ENCODE measurements around the gene MS4A4A.

GRCh38 chr11:60326955-60327354 lies 46.5 kb downstream of the MS4A4A start, which contains the start of gene MS4A6E:
- no peak for TF ChIP-seq RFX5 (IDR thresholded peaks at IDR 0.05; ENCODE audit: borderline replicate concordance, low read depth, low read length)
- TF ChIP-seq RBBP5 (IDR thresholded peaks at IDR 0.05; ENCODE audit: borderline replicate concordance, low read depth, low read length): no peak
- no peak for TF ChIP-seq RAD21 (IDR thresholded peaks at IDR 0.05 in 1 of 2, conservative IDR thresholded peaks at IDR 0.05 in 1 of 2; ENCODE audit: low read depth in 2 of 2, low read length in 2 of 2)
- no peak for TF ChIP-seq POU5F1 (IDR thresholded peaks at IDR 0.05; ENCODE audit: low read depth, low read length)
- no peak for TF ChIP-seq EZH2 (IDR thresholded peaks at IDR 0.05; ENCODE audit: low read depth, low read length, severe bottlenecking)
- TF ChIP-seq POLR2A (IDR thresholded peaks at IDR 0.05; ENCODE audit: control extremely low read depth in 1 of 2, low read depth in 2 of 2, low read length in 2 of 2): no peak
- TF ChIP-seq ZNF274 (IDR thresholded peaks at IDR 0.05; ENCODE audit: borderline replicate concordance, extremely low read depth, low read length): no peak
- no peak for TF ChIP-seq CTCF (IDR thresholded peaks at IDR 0.05; ENCODE audit: control extremely low read depth in 1 of 3, insufficient read depth in 1 of 3, low read depth in 1 of 3, low read length in 3 of 3)
- TF ChIP-seq SUZ12 (IDR thresholded peaks at IDR 0.05; ENCODE audit: low read length): no peak
- TF ChIP-seq, protein P1, sequence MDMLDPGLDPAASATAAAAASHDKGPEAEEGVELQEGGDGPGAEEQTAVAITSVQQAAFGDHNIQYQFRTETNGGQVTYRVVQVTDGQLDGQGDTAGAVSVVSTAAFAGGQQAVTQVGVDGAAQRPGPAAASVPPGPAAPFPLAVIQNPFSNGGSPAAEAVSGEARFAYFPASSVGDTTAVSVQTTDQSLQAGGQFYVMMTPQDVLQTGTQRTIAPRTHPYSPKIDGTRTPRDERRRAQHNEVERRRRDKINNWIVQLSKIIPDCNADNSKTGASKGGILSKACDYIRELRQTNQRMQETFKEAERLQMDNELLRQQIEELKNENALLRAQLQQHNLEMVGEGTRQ (IDR thresholded peaks at IDR 0.05; ENCODE audit: low read length): no peak
- TF ChIP-seq MAFK (IDR thresholded peaks at IDR 0.05; ENCODE audit: low read depth, low read length): no peak
- no peak for TF ChIP-seq TAF1 (IDR thresholded peaks at IDR 0.05; ENCODE audit: low read depth, low read length)
- TF ChIP-seq BACH1 (IDR thresholded peaks at IDR 0.05; ENCODE audit: low read length): no peak
